HepG2 (cell line): Measurements from ENCODE around the gene NGEF. TPM values are rescaled to one million over a fixed set of nuclear protein-coding genes. Genes with fewer than 3 reads are reported as not detected.
A peak's percentile ranks its signal among the peaks of the same experiment; 100 is the strongest.

Source experiments
- ATM ChIP-seq: fragments of 450-650 bp; IDR thresholded peaks from 2 replicates; pipeline ENCODE4 v1.7.1; 2017; ENCODE audit warnings: mild to moderate bottlenecking, borderline replicate concordance
- BCL6 ChIP-seq: IDR thresholded peaks from 2 replicates; pipeline ENCODE4 v1.6.1; 2016; ENCODE audit warnings: missing genetic modification reagents, missing compliant biosample characterization
- CREBL2 ChIP-seq: sonication (generic); formaldehyde crosslinking; IDR thresholded peaks from 2 replicates; pipeline ENCODE4 v1.8.1; 2023; ENCODE audit warnings: missing genetic modification reagents, mild to moderate bottlenecking, borderline replicate concordance
- ELF3 ChIP-seq: IDR thresholded peaks from 2 replicates; pipeline ENCODE4 v1.6.1; 2016; ENCODE audit warnings: missing genetic modification reagents, missing compliant biosample characterization
- MAX ChIP-seq: IDR thresholded peaks from 2 replicates; pipeline ENCODE4 v1.6.1; 2012; ENCODE audit warnings: inconsistent platforms
- NFATC3 ChIP-seq: sonication (generic); formaldehyde crosslinking; IDR thresholded peaks from 2 replicates; pipeline ENCODE4 v1.5.1; 2020; ENCODE audit warnings: mild to moderate bottlenecking, missing genetic modification reagents
- NR1H2 ChIP-seq: sonication (generic); formaldehyde crosslinking; IDR thresholded peaks from 2 replicates; pipeline ENCODE4 v1.8.1; 2022; ENCODE audit warnings: low read depth, missing genetic modification reagents, borderline replicate concordance
- NR2F1 ChIP-seq, 2 experiments: fragments of 450-650 bp in 1 of 2; formaldehyde crosslinking in 1 of 2; IDR thresholded peaks; 2 replicates each; pipeline versions ENCODE4 v1.5.0 to v1.6.1; 2016 to 2020; ENCODE audit warnings: mild to moderate bottlenecking in 1 of 2, missing compliant biosample characterization in 1 of 2, missing genetic modification reagents in 1 of 2, moderate library complexity in 1 of 2
- POLR2A ChIP-seq, 2 experiments: IDR thresholded peaks; 2 replicates each; pipeline ENCODE4 v1.6.1; 2011; ENCODE audit warnings: low read depth in 2 of 2, low read length in 2 of 2, mild to moderate bottlenecking in 1 of 2, moderate library complexity in 1 of 2; ENCODE audit not compliant: insufficient read depth in 1 of 2
- PPARG ChIP-seq: conservative IDR thresholded peaks from 2 replicates; pipeline ENCODE4 v1.6.1; 2016; ENCODE audit warnings: missing biosample characterization, missing genetic modification reagents
- RFXANK ChIP-seq: IDR thresholded peaks from 2 replicates; pipeline ENCODE4 v1.6.1; 2016
- SMYD3 ChIP-seq: sonication (generic); formaldehyde crosslinking; IDR thresholded peaks from 2 replicates; pipeline ENCODE4 v1.8.1; 2023; ENCODE audit warnings: mild to moderate bottlenecking, missing genetic modification reagents
- SP1 ChIP-seq, 2 experiments: fragments of 450-650 bp in 1 of 2; sonication (generic) in 1 of 2; formaldehyde crosslinking in 1 of 2; IDR thresholded peaks; 2 replicates each; pipeline versions ENCODE4 v1.4.0 to v1.6.1; 2016 to 2020; ENCODE audit warnings: missing genetic modification reagents in 1 of 2
- SSRP1 ChIP-seq: IDR thresholded peaks from 2 replicates; pipeline ENCODE4 v1.6.1; 2016; ENCODE audit warnings: control low read depth
- ZNF12 ChIP-seq: sonication (generic); formaldehyde crosslinking; IDR thresholded peaks from 2 replicates; pipeline ENCODE4 v1.5.0; 2020; ENCODE audit warnings: missing genetic modification reagents
- ZNF136 ChIP-seq: sonication (generic); formaldehyde crosslinking; IDR thresholded peaks from 2 replicates; pipeline ENCODE4 v1.8.1; 2022; ENCODE audit warnings: low read depth, mild to moderate bottlenecking, moderate library complexity, missing genetic modification reagents
- ZNF230 ChIP-seq: sonication (generic); formaldehyde crosslinking; IDR thresholded peaks from 2 replicates; pipeline ENCODE4 v1.4.0; 2020; ENCODE audit warnings: mild to moderate bottlenecking, missing genetic modification reagents
- ZNF510 ChIP-seq: sonication (generic); formaldehyde crosslinking; IDR thresholded peaks from 2 replicates; pipeline ENCODE4 v1.4.0; 2020; ENCODE audit warnings: low read depth, mild to moderate bottlenecking, missing genetic modification reagents
- ZNF644 ChIP-seq: IDR thresholded peaks from 2 replicates; pipeline ENCODE4 v1.6.1; 2016; ENCODE audit warnings: low read depth
- ZNF841 ChIP-seq: sonication (generic); formaldehyde crosslinking; IDR thresholded peaks from 2 replicates; pipeline ENCODE4 v1.8.1; 2023; ENCODE audit warnings: missing genetic modification reagents, borderline replicate concordance
- polyA plus RNA-seq, 8 experiments: library from polyadenylated mRNA; depleted of rRNA in 3 of 8; stranded (reverse) in 7 of 8; unstranded in 1 of 8; fragments of >200 nt; fragmentation: Illumina TruSeq in 4 of 8; extraction: Trizol in 4 of 8; gene quantifications; 2 replicates each; pipeline versions ENCODE4 v1.2.1 to v1.2.3, GENCODE V29; 2011 to 2016; ENCODE audit warnings: low read depth in 4 of 8, missing spikeins in 1 of 8, mixed read lengths in 1 of 8; ENCODE audit not compliant: insufficient read depth in 1 of 8
- total RNA-seq, 5 experiments: library from RNA; depleted of rRNA; stranded (reverse); fragments of >200 nt; fragmentation: Illumina TruSeq; extraction: Trizol; gene quantifications; 2 replicates each; pipeline ENCODE4 v1.2.3, GENCODE V29; 2016; ENCODE audit warnings: low read depth in 1 of 5
- TF ChIP-seq, protein P1 (sequence below): sonication (generic); formaldehyde crosslinking; IDR thresholded peaks from 2 replicates; pipeline ENCODE4 v1.8.0; 2022; ENCODE audit warnings: missing genetic modification reagents, mild to moderate bottlenecking, moderate library complexity, borderline replicate concordance
- TF ChIP-seq, protein P2 (sequence below): sonication (generic); formaldehyde crosslinking; IDR thresholded peaks from 2 replicates; pipeline ENCODE4 v1.5.1; 2020; ENCODE audit warnings: missing genetic modification reagents, mild to moderate bottlenecking, borderline replicate concordance
- TF ChIP-seq, protein P3 (sequence below): sonication (generic); formaldehyde crosslinking; IDR thresholded peaks from 2 replicates; pipeline ENCODE4 v1.4.0; 2020; ENCODE audit warnings: missing genetic modification reagents, mild to moderate bottlenecking, borderline replicate concordance

The NGEF gene
- total and polyA plus RNA-seq, 2 of the 13 experiments (the other 11 are each of a cell fraction or from before 2014, with no cell fraction given) = 14.4 to 36.9 TPM

- TF ChIP-seq ZNF230 = 0 out of 2 replicates have a peak, but pooled peaks have one; percentile 39
- TF ChIP-seq NR1H2 (CRISPR knock-in tag) = no peak; the same call in 1 of the 2 replicates
- no peak for TF ChIP-seq ZNF841 (CRISPR knock-in tag)
- TF ChIP-seq NFATC3 (CRISPR knock-in tag) = peak; percentile 84
- TF ChIP-seq NR2F1 (CRISPR knock-in tag; IDR thresholded peaks at IDR 0.05) = peak; percentile 20 to 57; a peak in 1 of 4 replicates
- TF ChIP-seq BCL6 = peak; percentile 95
- TF ChIP-seq ZNF510 (CRISPR knock-in tag) = peak; percentile 44; the same call in 1 of the 2 replicates
- 0 out of 2 replicates have a peak, but pooled peaks have one; percentile 37 for TF ChIP-seq MAX
- peak; percentile 98 for TF ChIP-seq ZNF12 (CRISPR knock-in tag)
- TF ChIP-seq POLR2A (IDR thresholded peaks at IDR 0.05; ENCODE audit: insufficient read depth in 1 of 2, low read depth in 2 of 2, low read length in 2 of 2) = peak; percentile 44 to 58; a peak in 1 of 4 replicates
- no peak for TF ChIP-seq ATM
- no peak for TF ChIP-seq SP1 (IDR thresholded peaks at IDR 0.05)
- no peak for TF ChIP-seq SP1 (CRISPR knock-in tag; IDR thresholded peaks at IDR 0.05)
- TF ChIP-seq, protein P1, sequence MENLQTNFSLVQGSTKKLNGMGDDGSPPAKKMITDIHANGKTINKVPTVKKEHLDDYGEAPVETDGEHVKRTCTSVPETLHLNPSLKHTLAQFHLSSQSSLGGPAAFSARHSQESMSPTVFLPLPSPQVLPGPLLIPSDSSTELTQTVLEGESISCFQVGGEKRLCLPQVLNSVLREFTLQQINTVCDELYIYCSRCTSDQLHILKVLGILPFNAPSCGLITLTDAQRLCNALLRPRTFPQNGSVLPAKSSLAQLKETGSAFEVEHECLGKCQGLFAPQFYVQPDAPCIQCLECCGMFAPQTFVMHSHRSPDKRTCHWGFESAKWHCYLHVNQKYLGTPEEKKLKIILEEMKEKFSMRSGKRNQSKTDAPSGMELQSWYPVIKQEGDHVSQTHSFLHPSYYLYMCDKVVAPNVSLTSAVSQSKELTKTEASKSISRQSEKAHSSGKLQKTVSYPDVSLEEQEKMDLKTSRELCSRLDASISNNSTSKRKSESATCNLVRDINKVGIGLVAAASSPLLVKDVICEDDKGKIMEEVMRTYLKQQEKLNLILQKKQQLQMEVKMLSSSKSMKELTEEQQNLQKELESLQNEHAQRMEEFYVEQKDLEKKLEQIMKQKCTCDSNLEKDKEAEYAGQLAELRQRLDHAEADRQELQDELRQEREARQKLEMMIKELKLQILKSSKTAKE (CRISPR knock-in tag) = no peak
- TF ChIP-seq, protein P2, sequence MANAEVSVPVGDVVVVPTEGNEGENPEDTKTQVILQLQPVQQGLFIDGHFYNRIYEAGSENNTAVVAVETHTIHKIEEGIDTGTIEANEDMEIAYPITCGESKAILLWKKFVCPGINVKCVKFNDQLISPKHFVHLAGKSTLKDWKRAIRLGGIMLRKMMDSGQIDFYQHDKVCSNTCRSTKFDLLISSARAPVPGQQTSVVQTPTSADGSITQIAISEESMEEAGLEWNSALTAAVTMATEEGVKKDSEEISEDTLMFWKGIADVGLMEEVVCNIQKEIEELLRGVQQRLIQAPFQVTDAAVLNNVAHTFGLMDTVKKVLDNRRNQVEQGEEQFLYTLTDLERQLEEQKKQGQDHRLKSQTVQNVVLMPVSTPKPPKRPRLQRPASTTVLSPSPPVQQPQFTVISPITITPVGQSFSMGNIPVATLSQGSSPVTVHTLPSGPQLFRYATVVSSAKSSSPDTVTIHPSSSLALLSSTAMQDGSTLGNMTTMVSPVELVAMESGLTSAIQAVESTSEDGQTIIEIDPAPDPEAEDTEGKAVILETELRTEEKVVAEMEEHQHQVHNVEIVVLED = peak; percentile 61; the same call in 1 of the 2 replicates
- TF ChIP-seq RFXANK (CRISPR knock-in tag) = 0 out of 2 replicates have a peak, but pooled peaks have one; percentile 30
- peak; percentile 88; the same call in 1 of the 2 replicates for TF ChIP-seq SSRP1 (CRISPR knock-in tag)
- TF ChIP-seq ZNF136 = peak; percentile 92; the same call in 1 of the 2 replicates
- peak; percentile 46; the same call in 1 of the 2 replicates for TF ChIP-seq ELF3 (CRISPR knock-in tag)
- peak; percentile 48; the same call in 1 of the 2 replicates for TF ChIP-seq SMYD3
- TF ChIP-seq, protein P3, sequence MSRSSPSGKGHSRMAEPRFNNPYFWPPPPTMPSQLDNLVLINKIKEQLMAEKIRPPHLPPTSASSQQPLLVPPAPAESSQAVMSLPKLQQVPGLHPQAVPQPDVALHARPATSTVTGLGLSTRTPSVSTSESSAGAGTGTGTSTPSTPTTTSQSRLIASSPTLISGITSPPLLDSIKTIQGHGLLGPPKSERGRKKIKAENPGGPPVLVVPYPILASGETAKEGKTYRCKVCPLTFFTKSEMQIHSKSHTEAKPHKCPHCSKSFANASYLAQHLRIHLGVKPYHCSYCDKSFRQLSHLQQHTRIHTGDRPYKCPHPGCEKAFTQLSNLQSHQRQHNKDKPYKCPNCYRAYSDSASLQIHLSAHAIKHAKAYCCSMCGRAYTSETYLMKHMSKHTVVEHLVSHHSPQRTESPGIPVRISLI (CRISPR knock-in tag) = no peak
- 0 out of 2 replicates have a peak, but pooled peaks have one; percentile 61 for TF ChIP-seq CREBL2 (CRISPR knock-in tag)
- peak; percentile 60; the same call in 1 of the 2 replicates for TF ChIP-seq ZNF644
- TF ChIP-seq PPARG = peak; percentile 37; the same call in 1 of the 2 replicates
Measured at GRCh38 chr2:232860593-232861241, 152.3 kb downstream of the NGEF start (continued).
